ENCODE results near the gene OR13D1.
"Not testable (repeated sequence)": the region's sequence is repeated elsewhere in the genome, so short reads cannot be mapped to it uniquely, and the experiment has no call there.

OR13D1 gene, protein sequence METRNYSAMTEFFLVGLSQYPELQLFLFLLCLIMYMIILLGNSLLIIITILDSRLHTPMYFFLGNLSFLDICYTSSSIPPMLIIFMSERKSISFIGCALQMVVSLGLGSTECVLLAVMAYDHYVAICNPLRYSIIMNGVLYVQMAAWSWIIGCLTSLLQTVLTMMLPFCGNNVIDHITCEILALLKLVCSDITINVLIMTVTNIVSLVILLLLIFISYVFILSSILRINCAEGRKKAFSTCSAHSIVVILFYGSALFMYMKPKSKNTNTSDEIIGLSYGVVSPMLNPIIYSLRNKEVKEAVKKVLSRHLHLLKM

DNA sequence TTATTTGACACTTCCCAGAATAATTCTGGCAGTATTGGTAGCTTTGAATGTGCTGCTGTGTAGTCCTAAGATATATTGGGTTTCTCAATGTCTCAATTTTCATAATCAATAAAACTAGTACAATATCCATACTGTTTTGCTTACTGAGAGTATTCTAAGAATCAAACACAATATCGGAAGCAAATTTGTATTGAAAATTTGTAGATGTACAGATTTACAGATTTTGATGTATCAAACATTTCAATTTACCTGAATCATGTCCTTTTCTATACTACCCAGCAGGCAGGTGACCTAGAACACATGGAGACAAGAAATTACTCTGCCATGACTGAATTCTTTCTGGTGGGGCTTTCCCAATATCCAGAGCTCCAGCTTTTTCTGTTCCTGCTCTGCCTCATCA, at the start of gene OR13D1:
TSS of gene OR13D1 (plus strand) at position 301 of the 400 bp plus-strand sequence. CDS start at position 301, 0 bp downstream.
- DNase-seq, result no peak

GRCh38 chr9:104658496-104659195, 35.7 kb upstream of the OR13D1 start:
- no peak for DNase-seq

DNA sequence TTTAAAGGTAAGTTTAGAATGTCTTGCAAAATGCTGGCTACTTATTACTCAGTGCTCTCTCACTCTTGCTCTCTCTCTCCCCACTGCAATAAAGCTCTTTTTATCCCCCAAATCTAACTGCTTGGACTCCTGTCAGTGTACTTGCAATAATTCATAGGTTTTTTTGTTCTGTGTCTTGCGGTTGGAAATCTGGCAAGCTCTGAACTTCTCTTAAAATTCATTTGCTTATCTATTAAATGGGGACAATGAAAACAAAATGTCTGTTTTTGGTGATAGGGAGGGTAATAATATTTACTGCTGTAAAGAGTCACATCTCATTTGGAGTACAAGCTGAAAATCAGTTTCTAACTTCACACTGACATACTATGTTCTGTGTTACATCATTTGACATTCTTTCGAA, 18.7 kb upstream of the OR13D1 start:
- no peak for DNase-seq

DNA sequence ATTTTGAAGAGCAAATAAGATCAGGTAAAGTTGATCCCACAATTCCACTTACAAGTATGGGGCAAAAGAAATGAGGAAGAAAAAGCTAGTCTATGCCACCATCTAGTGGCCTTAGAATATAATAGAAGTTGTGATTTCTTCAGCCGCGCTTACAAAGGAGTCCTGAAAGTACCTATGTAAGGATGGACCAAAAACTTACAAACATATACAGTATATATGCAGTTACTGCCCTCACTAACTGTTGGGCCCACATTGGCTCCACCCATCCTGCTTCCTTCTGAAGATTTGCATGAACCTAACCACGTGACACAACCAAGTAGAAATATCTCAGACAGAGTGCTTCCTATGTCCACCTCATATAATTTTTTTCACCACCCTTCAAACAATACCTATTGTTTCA, 11.7 kb upstream of the OR13D1 start:
- peak; percentile 10 for DNase-seq

- DNase-seq, result no peak
Measured at GRCh38 chr9:104686081-104686480, 8.2 kb upstream of the OR13D1 start.

DNA sequence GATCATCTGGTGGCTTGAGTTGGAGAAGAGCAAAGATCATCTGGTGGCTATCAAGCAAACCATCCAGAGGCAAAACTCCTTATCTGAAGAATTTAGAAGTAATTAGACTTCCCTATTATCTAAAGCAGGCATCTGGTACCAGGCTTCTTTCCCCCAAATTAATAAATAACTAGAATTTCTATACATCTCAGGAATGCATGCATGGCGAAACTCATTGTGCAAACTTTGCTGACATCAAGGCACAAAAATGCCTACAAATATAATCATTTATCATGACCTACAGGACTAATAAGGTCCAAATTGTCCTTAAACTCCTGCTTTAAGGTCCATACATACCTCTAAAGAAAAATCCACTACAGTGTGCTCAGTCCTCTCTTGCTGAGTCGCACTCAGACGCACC, 6.0 kb downstream of the OR13D1 start:
- DNase-seq, result no peak

DNA sequence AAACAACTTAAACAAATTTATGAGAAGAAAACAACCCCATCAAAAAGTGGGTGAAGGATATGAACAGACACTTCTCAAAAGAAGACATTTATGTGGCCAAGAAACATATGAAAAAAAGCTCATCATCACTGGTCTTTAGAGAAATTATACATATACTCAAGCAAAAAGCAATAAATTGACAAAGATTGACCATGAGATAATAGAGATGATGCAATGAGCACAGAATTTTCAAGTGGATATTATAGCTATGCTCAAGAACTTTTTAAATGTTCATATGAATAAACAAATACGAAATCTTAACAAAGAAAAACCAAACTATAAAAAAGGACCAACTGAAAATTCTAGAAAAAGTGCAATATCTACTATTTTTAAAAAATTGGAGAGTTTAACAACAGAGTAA, 14.4 kb downstream of the OR13D1 start:
- not testable (repeated sequence) for DNase-seq

DNA sequence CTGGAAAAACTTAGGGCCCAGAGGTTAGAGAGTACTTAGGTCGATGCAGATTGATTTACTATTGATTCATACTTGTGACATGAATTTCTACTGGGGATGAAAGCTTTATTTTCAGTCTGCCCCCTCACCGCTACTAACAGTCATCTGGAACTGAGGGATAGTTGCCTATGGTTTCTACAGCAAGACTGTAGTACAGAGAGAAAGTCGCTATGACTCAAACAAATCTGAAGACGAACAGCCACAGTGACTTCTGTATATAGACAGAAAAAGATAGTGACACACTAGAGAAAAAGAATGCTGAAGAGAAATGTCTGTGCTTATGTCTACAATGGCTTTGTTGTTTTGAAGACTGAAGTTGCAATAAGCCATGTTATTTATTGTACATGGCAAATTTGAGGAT, 17.3 kb downstream of the OR13D1 start:
- no peak for DNase-seq

GRCh38 chr9:104725014-104725413, 30.7 kb downstream of the OR13D1 start:
- no peak for DNase-seq

DNA sequence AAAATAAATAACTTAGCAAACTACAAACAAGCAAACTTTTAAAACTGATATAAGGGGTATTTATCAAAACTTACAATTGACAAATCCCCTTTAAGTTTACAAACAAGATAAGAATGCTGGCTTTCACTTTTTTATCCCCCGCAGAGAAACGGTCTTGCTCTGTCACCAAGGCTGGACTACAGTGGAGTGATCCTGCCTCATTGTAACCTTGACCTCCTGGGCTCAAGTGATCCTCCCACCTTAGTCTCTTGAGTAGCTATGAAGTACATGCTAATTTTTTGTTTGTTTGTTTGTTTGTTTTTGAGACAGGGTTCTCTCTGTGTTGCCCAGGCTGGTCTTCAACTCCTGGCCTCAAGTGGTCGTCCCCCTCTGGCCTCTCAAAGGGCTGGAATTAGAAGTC, 44.1 kb downstream of the OR13D1 start:
- no peak for DNase-seq

- DNase-seq, result no peak
Measured at GRCh38 chr9:104740621-104741020, 46.3 kb downstream of the OR13D1 start.

- peak; percentile 76 for DNase-seq
Measured at GRCh38 chr9:104743376-104743985, 49.2 kb downstream of the OR13D1 start.

All from CD4-positive, alpha-beta T cell treated with Interleukin-4 for 4 hours (primary cell).